Bone marrow (tissue), 2 donors: ENCODE measurements around the gene MRPL12.
A peak's percentile ranks its signal among the peaks of the same experiment; 100 is the strongest.
"Not testable (repeated sequence)": the region's sequence is repeated elsewhere in the genome, so short reads cannot be mapped to it uniquely, and the experiment has no call there.

Experiments
- DNase-seq, 2 donors: peaks; one replicate each; lab custom pipeline; 2025; lab: John Stamatoyannopoulos, UW

Gene MRPL12

DNA sequence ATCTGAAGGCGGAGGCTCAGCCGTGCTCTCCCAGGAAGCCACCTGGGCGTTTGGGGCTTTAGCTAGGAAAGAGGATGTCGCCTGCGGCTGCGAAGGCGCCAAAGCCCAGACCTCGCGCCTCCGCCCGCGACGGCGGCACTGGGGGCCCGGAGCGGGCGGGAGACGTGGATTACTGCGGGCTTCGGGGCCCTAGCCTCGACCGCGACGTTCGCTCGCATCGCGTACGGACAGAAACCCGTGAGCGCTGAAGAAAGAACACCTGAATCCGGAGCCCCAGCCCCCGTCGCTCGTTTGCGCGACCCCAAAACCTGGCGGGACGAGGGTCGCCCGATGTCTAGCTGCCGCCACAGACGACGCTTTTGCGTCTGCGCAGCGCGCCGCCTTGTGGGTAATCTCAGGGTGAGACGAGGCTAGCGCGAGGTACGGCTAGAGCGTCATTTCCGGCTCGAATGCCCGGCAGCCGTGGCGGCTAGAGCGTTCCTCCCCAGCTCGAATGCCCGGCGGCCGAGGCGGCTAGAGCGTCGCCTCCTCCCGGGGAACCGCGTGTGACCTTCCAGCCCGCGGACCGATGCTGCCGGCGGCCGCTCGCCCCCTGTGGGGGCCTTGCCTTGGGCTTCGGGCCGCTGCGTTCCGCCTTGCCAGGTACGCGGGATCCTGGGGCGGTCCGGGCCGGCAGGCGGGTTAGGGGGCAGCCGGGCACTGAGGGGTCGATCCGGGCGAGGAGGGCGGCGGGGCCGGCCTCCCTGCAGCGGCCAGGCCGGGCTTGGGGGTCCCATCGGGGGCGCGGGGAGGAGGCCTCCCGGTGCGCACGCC, at the start of gene MRPL12:
MRPL12 (plus strand) TSS at position 434 of the 813 bp plus-strand sequence; CDS start at position 569, 135 bp downstream.
- peak; percentile 80 to 81 for DNase-seq

DNA sequence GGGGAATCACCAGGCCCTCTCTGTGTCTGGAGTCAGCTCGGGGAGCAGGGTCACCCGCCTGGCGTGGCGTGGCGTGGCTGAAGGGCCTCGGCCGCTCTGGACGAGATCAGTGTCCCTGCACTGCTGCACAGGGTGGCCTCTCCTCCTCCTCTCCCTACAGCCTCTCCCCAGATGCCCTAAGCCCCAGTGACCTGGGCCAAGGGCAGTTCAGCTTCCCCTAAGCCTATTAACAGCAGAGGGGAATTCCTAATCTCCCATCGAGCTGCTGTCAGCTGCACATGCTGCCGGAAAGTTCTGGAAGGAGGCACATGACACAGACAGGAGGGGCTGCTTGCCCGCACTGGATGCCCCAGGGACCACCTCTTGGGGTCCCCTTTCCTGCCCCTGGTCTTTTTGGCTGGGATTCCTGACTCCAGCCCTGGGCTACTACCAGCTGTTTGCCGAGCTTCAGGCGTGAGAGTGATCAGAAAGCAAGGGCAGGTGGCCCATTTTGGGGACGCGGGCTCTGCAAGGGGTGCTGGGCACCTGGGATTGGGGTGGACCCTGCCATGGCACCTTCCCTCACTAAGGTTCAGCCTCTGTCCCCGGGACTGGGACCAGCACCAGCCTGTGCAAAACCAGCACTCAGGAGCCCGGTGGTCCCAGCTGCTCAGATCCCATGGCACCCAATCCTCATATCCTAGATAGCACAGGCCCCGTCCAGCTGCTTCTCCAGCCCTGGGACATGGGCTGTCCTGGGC, 47.6 kb upstream of the MRPL12 start:
- no peak for DNase-seq

DNA sequence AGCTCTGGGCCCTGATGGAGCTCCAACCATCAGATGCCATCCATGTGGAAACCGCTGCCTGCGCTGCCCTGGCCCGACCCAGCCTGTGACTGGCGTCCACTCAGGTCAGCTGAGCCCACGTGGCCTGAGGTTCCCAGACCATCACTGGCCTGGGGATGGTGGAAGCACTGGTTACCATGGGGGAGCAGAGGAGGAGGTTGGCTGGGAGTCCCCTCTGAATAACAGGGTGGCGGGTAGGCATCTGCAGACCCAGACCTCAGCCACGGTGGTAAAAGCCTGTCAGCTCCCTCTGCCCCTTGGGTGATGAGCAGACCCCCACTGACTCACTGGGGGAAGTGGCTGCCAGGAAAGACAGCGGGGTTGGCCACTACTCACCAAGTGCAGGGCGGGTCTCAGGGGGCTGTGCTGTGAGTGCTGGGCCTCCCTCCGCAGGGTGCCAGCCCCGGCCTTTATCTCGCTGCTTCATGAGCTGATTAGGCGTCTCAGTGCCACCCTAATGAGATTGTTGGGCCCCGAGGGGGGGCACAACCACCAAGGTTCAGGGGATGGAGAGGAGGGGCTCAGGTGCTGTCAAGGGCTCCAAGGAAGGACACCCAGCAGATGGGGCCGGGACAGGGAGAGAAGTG, 46.9 kb upstream of the MRPL12 start, which contains the start of gene PDE6G:
PDE6G (minus strand) TSS at position 425 of the 626 bp plus-strand sequence. CDS start 3,237 bp downstream, outside the sequence.
- no peak for DNase-seq

DNA sequence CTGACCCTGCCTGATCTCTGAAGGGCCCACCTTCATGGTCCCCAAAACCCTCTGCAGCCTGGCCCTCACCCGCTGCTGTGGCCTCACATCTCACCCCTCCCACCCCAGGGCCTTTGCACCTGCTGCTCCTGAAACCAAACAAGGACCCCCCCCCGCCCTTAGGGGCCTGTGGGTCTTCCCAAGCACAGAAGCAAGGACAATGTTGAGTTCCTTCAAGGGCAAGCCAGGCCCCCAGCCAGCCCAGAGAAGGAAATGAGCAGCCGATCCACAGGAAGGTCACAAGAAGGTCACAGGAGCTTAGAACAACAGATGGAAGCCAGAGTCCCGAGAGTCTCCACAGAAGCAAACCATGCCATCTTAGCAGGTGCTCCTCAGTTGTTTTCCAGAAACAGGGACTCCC, 46.3 kb upstream of the MRPL12 start:
- DNase-seq, result no peak

DNA sequence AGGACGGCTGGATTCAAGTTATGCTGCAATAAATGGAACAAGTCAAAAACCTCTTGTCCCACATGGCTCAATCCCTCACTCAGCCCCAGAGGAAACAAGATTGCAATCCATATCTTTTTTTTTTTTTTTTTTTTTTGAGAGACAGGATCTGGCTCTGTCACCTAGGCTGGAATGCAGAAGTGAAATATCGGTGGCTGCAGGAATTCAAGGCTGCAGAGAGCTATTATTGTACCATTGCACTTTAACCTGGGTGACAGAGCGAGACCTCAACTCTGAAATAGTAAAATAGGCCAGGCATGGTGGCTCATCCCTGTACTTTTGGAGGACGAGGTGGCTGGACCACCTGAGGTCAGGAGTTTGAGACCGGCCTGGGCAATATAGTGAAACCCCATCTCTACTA, 44.1 kb upstream of the MRPL12 start:
- no peak for DNase-seq

DNA sequence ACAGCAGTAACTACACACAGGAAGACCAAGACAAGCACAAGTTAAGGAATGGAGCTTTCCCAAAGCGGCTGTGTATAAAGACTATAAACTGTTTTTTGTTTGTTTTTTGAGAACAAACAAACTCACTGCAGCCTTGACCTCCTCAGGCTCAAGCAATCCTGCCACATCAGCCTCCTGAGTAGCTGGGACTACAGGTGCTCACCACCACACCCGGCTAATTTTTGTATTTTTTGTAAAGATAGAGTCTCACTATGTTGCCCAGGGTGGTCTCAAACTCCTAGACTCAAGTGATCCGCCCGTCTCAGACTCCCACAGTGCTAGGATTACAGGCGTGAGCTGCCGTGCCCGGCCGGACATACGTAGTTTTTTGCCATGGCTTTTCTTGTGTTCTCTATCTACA, 42.7 kb upstream of the MRPL12 start:
- no peak for DNase-seq

DNA sequence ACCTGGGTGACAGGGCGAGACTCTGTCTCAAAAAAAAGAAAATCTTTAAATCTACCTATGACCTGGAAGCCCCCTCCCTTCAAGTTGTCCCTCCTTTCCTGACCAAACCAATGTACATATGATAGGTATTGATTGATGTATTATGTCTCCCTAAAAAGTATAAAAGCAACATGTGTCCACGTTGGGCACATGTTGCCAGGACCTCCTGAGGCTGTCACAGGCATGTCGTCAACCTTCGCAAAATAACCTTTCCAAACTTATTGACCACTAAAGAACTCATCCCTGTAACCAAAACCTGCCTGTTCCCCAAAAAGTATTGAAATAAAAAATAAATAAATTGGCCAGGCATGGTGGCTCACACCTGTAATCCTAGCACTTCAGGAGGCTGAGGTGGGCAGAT, 41.2 kb upstream of the MRPL12 start:
- no peak for DNase-seq

DNA sequence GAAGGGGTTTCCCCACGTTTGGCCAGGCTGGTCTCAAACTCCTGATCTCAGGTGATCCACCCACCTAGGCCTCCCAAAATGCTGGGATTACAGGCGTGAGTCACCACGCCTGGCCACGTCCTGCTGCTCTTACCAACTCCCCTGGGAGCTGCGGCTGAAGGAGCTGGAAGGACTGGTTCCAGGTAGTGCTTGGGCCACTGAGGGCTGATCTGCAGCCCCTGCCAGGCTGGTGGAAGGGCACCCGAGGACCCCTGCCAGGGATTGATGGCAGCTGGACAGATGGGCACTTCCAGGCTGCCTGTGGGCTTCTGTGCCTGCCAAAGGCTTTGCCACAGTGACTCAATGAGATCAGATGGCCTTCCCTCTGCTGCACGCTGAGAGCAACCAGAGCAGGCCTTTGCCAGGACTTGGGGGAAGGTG, 39.1 kb upstream of the MRPL12 start:
- DNase-seq, result no peak

DNA sequence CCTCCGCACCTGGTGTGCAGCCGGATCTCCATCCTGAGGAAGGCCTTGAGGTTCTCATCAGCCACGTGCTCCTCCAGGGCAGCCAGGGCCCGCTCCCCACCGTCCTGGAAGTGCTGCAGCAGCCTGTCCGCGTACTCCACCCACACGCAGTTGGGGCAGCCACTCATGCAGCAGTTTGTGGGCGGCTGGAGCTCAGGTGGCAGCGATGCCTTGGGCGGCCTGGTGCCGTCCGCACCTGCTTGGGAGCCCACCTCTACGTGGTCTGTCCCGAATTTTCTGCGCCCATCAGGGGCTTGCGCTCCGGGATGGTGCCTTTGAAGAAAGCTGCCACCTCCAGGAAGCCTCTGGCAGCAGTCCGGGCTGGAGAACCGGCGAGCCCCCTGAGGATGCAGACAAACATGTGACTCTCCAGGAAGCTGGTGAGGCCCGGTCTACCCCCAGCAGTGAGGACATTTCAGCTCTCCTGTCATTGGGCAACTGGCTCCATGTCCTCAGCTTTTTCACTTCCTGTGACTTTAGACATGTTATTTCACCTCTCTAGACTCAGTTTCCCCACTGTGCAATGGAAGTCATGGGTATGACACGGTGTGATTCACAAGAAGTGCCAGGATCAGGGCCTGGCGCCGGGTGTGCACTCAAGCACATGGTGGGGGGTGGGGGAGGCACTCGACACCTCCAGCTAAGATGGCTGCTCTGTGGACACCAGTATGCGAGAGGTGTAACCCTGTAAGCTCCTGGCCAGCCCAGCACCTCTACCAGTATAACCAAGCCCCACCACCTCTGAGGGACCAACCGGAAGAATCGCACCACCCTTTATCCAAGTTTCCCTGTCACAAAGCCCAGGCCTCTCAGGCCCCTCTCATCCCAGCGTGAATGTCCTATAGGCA, 37.7 kb upstream of the MRPL12 start:
- DNase-seq, result no peak

DNA sequence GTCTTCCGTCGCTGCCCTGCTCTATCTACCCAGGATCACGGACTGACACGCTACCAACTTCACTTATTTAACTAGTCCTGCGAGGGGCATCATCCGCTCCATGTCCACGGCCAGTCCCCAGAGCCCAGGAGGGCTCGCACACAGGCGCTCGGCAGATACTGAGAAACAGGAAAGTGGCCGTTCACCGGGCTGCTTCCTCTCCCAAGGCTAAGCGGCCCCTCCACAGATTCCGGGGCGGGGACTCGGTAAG, 37.1 kb upstream of the MRPL12 start:
- no peak for DNase-seq

DNA sequence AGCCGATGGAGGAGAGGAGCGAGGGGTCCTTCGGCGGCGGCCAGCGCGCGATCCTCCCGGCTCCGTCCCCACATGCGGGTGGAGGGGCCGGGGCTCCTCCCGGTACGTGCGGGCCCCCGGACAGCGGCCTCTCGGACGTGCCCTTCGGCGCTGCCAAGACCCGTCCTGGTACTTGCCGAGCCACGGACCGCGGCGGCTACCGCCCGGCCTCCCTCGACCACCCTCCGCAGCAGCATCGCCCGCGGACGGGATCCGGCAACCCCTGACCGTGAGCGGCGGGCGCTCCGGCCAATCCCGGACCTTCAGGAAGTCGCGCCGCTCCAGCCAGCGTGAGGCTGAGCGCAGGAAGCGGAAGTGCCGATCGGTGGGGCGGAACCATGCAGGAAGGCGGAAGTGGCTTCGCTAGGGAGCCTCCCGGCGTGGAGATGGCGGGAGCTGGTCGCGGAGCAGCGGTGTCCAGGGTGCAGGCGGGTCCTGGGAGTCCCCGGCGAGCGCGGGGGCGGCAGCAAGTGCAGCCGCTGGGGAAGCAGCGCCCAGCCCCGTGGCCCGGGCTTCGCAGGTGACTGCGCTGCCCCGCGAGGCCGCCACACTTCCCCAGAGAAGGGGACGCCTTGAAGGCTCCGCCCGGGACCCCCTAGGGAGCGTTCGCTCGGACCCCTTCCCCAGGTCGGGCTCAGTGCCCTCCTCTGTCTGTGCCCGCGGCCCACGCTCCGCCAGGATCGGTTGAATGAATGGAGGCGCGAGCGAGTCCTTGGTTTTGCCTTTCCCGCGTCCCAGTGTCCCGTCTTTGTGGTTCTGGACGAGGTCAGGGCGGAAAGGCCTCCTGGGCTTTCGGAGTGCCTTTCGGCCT, 36.6 kb upstream of the MRPL12 start, which contains the start of the genes CCDC137 and OXLD1:
CCDC137 (plus strand) TSS at position 396 of the 850 bp plus-strand sequence; CDS start at position 426, 30 bp downstream.
OXLD1 (minus strand) TSS at position 264 of the 850 bp plus-strand sequence; CDS start at position 236, 28 bp downstream.
- DNase-seq, result peak; percentile 72 to 92

DNA sequence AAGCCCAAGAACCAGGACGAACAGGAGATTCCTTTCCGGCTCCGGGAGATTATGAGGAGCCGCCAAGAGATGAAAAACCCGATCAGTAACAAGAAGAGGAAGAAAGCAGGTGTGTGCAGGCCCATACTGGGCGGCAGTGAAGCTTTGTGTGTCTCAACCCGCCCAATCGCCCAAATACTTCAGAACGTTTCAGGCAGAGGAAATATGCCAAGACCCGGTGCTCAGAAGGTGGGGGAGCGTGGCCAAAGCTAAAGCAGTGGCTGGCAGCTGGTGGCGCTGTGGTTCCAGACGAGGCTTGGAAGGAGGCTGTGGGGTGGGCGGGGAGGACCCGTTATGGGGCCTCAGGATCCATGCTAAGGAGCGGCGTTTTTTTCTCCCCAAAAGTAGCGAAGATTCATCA, 35.4 kb upstream of the MRPL12 start:
- DNase-seq, result no peak

DNA sequence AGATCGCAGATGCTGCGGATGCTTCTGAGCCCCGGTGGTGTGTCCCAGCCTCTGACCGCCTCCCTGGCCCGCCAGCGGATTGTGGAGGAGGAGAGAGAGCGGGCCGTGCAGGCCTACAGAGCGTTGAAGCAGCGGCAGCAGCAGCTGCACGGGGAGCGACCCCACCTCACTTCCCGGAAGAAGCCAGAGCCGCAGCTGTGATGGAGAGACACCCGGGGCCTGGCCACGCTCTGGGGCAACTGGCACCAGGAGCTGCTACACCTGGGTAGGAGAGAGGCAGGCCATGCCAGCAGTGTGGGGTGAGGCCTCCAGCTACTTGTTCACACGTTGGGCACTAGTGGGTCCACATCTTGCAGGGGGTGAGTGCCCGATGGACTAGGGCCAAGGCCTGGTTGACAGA, 30.7 kb upstream of the MRPL12 start:
- no peak for DNase-seq

DNA sequence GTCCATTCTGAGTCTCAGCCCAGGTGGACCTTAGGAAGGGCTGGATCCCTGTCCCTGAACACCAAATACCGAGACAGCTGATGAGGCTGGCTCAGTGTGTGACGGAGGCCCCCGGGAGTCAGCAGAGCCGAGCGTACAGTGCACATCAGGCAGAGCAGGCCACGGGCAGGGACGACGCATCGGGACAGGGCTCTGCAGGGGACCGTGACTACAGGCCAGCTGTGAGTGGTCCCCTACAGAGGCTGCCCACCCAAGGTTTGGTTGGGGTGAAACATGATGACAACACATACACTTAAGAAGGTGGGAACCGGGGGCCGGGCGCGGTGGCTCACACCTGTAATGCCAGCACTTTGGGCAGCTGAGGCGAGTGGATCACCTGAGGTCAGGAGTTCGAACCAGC, 30.2 kb upstream of the MRPL12 start:
- DNase-seq, result no peak

DNA sequence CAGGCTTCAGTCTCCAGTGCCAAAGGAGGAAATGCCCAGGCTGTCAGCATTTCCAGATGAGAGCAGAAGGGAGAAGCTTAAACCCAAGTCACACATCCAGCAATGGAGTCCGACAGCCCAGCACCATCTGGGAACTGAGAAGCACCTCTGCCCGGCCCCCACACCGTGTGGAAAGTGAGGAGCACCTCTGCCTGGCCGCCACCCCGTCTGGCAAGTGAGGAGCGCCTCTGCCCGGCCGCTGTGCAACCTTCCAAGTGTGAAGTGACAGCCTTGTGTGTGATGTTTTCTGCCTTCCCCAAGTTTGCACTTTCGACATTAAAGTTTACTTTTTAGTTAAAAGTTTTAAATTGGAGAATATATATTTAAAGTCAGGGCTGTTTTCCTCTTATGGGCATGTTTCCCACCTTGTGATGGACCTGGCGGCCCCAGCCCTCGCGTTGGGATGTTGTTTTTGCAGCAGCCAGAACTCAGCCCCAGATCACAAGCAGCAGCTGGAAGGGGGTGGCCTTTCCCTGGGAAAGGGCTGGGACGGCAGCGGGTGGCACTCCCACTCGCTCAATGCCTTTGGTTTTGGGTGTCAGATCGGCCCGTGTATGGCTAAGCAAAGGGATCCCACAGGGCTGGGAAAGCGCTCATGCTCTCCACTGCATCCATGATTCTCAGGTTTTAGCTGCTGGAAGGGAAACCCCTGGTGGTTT, 29.5 kb upstream of the MRPL12 start:
- no peak for DNase-seq

DNA sequence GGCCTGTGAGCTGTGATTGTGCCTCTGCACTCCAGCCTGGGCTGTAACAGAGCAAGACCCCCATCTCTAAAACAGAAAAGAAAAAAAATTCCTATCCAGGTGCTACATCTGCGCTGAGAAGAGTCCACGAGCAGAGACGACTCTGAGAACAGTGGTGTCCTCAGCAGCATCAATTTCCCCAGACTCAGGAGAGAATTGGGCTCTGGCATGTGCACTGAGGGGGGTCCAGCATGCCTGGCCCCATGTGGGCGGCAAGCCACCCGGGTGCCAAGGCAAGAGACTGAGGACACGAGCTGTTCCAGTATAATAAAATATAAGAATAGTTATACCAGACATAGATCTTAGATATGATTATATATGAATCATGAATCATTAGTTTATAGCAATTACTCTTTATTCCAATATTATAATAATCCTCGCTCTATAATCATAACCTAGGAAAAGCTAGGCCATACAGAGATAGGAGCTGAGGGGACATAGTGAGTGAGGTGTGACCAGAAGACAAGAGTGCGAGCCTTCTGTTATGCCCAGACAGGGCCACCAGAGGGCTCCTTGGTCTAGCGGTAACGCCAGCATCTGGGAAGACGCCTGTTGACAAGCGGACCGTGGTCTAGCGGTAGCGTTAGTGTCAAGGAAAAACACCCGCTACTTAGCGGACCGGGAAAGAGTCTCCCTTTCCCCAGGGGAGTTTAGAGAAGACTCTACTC, 27.5 kb upstream of the MRPL12 start:
- not testable (repeated sequence) for DNase-seq

DNA sequence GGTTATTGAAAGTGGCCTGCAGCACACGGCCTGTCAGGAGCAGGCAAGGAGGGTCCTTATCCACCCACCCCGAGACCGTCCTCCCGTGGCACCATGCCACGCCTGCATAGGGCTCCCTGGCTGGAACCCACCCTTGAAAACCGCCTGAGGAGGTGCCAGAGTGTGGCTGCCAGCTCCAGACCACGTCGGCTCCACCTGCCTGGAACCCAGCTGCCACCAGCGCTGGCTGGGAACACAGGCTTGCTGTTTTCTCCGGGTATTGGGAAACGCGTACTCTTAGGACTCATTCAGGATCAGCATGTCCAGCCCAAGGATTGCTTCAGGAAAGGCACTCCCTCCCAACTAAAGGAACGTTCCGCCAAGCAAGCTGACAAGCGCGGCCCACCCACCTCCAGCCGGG, 26.3 kb upstream of the MRPL12 start:
- no peak for DNase-seq

DNA sequence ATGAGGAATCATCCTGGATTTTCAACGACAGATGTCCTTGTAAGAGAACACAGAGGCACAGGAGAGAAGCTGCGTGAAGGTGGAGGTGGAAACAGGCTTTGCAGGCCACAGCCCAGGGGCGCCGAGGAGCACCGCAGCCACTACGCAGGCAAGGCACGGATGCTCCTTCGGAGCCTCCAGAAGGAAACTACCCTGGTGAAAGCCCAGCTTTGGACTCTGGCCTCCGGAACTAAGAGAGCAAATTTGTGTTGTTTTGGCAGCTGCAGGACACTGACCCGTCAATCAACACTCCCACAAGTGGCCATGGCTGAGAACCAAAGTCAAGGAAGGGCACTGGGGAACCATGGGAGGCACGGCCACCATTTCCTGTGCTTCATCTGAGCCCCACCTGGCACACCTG, 23.0 kb upstream of the MRPL12 start:
- DNase-seq, result no peak

DNA sequence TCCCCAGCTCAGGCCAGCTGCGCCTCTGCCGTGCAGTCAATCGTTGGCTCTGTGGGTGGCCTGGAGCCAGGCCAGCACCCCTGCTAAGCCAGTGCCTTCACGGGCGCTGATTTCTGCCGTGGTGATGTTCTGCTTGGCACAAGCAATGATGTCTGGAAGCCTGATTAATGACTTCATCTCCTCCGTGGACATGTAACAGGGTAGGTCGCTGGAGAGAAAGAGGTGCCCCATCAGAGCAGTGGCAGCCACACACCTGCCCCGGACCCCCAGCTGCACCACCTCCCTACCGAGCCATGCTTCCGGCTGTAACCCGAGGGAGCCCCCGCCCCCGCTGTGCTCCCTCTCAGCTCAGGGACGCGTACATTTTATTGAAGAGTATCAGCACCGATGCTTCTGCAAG, 21.5 kb upstream of the MRPL12 start:
- no peak for DNase-seq
